ENCODE data around the gene GMFB. TPM values are rescaled to one million over a fixed set of nuclear protein-coding genes. Genes with fewer than 3 reads are reported as not detected.

Gene GMFB
- total and polyA plus RNA-seq, 2 experiments from 2014 or later = 47.3 to 138 TPM

- no peak overlapping the region for H3K4me3 ChIP-seq
- peak overlapping the region; percentile 96 for H2AFZ ChIP-seq
Observed at GRCh38 chr14:54489731-54490444, 1.1 kb upstream of the GMFB start.

GRCh38 chr14:54489318-54489683 lies 521 bp upstream of the GMFB start:
- Histone ChIP-seq H3K4me1 (ENCODE audit: insufficient read depth) (no peaks in the 10 kb centered on the region), H3K4me2 (peak overlapping the region; percentile 78), H3K79me2 (peaks cover 49% of the 10 kb centered on the region), H3K9me2 (replicated peaks; ENCODE audit: insufficient read depth) (no peaks in the 10 kb centered on the region), H3K36me3 (replicated peaks; ENCODE audit: insufficient read depth, low read depth) (no peaks in the 10 kb centered on the region), H3K4me3 (no peak overlapping the region), H2AFZ (peak overlapping the region; percentile 96), H3K9me3 (ENCODE audit: low read depth) (no peaks in the 10 kb centered on the region), H3K27me3 (no peaks in the 10 kb centered on the region), H4K20me1 (ENCODE audit: insufficient read depth, poor library complexity, severe bottlenecking) (peaks cover 5% of the 10 kb centered on the region), H3K27ac (peak overlapping the region; percentile 97)
- WGBS (ENCODE audit: low lambda C conversion rate, missing lambda C conversion rate) = 42% methylated on average over 5 of the region's 5 CpGs
- no peak for TF ChIP-seq CTCF (IDR thresholded peaks at IDR 0.05; ENCODE audit: poor library complexity)
- TF ChIP-seq EZH2 (IDR thresholded peaks at IDR 0.05; ENCODE audit: borderline replicate concordance) = no peak
- TF ChIP-seq EZH2phosphoT487 (IDR thresholded peaks at IDR 0.05; ENCODE audit: low read depth, severe bottlenecking, unreplicated experiment) = no peak
- DNase-seq (ENCODE audit: low spot score) = no peak

More at GRCh38 chr14:54489731-54490444, 1.1 kb upstream of the GMFB start:
- H3K9me3 ChIP-seq (ENCODE audit: low read depth) = no peaks in the 10 kb centered on the region
- no peaks in the 10 kb centered on the region for H3K27me3 ChIP-seq
- no peaks in the 10 kb centered on the region for H3K9me2 ChIP-seq (replicated peaks; ENCODE audit: insufficient read depth)
- H3K79me2 ChIP-seq = peaks cover 43% of the 10 kb centered on the region
- H3K27ac ChIP-seq = peak overlapping the region; percentile 97
- H3K4me2 ChIP-seq = peak overlapping the region; percentile 78
- H4K20me1 ChIP-seq (ENCODE audit: insufficient read depth, poor library complexity, severe bottlenecking) = peaks cover 5% of the 10 kb centered on the region
- 88% methylated on average over 4 of the region's 4 CpGs for WGBS (ENCODE audit: low lambda C conversion rate, missing lambda C conversion rate)
- no peak for DNase-seq (ENCODE audit: low spot score)
- H3K4me1 ChIP-seq (ENCODE audit: insufficient read depth) = no peaks in the 10 kb centered on the region
- H3K36me3 ChIP-seq (replicated peaks; ENCODE audit: insufficient read depth, low read depth) = no peaks in the 10 kb centered on the region
- no peak for TF ChIP-seq CTCF (IDR thresholded peaks at IDR 0.05; ENCODE audit: poor library complexity)

- no peak for TF ChIP-seq EZH2phosphoT487 (IDR thresholded peaks at IDR 0.05; ENCODE audit: low read depth, severe bottlenecking, unreplicated experiment)
- no peak for TF ChIP-seq EZH2 (IDR thresholded peaks at IDR 0.05; ENCODE audit: borderline replicate concordance)
- no peak for TF ChIP-seq CTCF (IDR thresholded peaks at IDR 0.05; ENCODE audit: poor library complexity)
- Histone ChIP-seq H3K4me2 (peak overlapping the region; percentile 75), H3K9me3 (ENCODE audit: low read depth) (no peaks in the 10 kb centered on the region), H3K36me3 (replicated peaks; ENCODE audit: insufficient read depth, low read depth) (no peaks in the 10 kb centered on the region), H3K27me3 (no peaks in the 10 kb centered on the region), H2AFZ (peak overlapping the region; percentile 13), H3K4me3 (peak overlapping the region; percentile 60), H3K9me2 (replicated peaks; ENCODE audit: insufficient read depth) (no peaks in the 10 kb centered on the region), H3K27ac (peak overlapping the region; percentile 97), H3K79me2 (peaks cover 59% of the 10 kb centered on the region), H3K4me1 (ENCODE audit: insufficient read depth) (no peaks in the 10 kb centered on the region), H4K20me1 (ENCODE audit: insufficient read depth, poor library complexity, severe bottlenecking) (peaks cover 5% of the 10 kb centered on the region)
- no peak for DNase-seq (ENCODE audit: low spot score)
- 1% methylated on average over 9 of the region's 9 CpGs for WGBS (ENCODE audit: low lambda C conversion rate, missing lambda C conversion rate)
Observed at GRCh38 chr14:54488318-54488645, 498 bp downstream of the GMFB start.

All from hepatocyte (in vitro differentiated cells).